Posterior cingulate gyrus (tissue), 11 donors: Measurements from ENCODE around the gene MACROD2.
"Not testable (repeated sequence)": the region's sequence is repeated elsewhere in the genome, so short reads cannot be mapped to it uniquely, and the experiment has no call there.

Experiments
- DNase-seq, 10 donors: peaks; one replicate each; pipeline versions ENCODE4 v3.0.0 to v3.0.0-alpha.2; 2020 to 2021; ENCODE audit warnings: mixed read lengths in 3 of 10
- intact Hi-C: fragments of 100-400 bp; cut with DNase I; formaldehyde crosslinking; loops from one replicate; pipeline ENCODE4 v1.15.1; 2023

Gene MACROD2

DNA sequence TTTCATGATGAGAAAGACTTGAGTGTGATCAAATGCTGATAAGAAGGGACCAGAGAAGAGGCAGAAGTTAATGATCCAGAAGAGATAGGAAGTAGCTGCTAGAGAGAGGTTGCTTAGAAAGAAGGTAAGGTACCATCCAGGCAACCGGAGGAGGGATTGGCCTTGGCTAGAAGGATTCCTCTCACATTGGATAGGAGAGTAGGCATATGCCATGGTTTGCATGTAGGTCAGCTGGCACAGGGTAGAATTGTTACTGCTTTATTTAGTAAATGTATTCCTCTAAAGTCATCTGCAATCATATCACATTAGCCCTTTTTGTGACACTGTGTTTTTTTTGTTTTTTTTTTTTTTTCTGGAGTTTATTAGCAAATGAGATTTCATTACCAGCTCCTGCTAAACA lies 923.0 kb downstream of the MACROD2 start:
- DNase-seq, result no peak
- intact Hi-C loops, result no loop called here

DNA sequence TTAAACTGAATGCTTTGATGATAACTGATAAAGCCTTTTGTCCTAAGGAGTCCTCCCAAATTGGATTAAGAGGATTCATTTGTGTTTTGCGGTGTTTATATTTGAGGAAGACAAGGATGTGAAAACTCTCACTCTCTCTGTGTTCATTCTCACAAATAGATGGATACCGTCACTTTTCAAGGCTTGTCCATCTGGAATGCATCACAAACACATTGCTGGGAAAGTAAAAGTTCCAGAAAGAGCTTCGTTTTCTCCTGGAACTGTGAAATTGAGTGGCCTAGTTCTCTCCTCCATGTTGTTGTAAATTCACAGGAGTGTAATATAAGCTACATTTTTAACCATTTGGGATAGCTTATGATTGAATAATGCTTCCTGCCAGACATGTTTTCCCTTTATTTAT lies 923.7 kb downstream of the MACROD2 start:
- intact Hi-C loops, result no loop called here
- DNase-seq, result no peak

DNA sequence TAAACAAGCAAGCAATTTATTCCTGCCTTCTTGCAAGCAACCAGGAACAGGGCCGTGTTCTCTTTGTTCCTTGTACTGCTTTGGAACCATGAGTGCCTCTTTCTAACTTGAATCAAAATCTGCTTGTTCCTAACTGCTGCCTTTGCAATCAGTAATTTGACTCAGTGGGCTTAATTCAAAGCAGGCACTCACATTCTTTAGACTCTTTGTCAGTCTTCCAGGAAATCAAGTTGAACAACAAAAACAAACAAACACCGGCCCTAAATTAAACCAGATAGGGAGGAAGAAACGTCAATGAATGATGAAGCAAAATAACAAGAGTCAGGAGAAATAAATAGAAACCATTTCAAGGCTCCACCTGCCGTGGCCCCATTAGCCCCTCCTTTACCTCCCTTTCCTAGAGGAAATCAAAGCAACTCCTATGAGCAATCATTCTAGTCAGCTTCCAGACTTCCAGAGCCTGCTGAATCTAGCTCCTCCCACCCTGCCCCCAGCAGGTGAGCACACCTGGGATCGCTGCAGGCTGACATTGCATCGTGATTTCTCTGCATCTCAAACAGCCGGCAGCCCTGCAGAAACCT lies 924.3 kb downstream of the MACROD2 start:
- no peak for DNase-seq
- intact Hi-C loops, result no loop called here

DNA sequence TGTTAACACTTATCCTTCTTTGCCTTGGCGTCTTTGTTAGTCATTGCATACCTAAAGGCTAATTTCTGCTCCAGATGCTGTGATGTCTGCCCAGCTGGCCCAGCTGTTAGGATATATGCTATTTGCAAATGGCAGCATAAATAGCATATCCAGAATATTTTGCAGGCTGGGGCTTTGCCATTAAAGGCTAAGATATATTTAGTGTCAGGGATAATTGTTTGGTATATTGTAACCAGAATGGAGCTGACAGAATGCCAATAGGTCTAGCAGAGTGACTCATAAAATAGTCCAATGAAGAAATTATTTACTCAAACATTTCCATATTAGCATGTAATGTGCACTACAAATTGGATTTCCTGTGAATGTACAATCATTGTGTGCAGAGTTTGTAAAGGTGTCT lies 926.2 kb downstream of the MACROD2 start:
- no peak for DNase-seq
- intact Hi-C loops, result no loop called here

DNA sequence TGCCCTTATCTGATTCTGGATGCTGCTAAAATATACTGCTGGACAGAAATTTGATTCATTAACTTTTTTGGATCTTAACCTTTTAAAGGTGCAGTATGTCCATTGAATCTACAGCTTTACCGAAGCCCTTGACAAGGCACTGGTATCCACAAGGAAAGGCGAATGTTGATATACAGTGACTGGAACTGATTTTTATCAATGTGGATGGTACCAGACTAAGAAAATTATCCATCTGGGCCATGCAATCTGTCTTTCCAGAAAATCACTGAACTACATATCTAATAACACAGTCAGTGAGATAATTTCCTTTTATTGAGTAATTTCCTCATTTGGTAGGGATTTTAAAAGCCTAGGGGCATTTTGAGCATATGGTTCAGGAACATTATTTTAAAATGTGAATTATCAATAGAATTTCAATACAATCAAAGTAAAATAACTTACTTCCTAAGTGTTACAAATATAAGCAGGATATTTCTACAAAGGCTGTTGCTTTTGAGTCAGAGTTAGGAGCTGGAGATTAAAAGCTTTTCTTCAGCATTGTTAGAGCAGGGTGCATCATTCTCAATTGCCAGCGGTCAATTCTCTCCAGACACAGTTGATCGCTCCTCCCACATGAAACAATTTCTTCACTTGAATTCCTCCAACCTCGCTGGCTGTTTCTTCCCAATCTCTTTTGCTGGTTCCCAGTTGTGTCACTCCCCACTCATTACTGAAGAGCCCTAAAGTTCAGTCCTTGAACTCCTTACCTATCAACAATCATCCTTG lies 927.4 kb downstream of the MACROD2 start:
- no peak for DNase-seq
- intact Hi-C loops, result no loop called here

GRCh38 chr20:14924433-14924832 lies 929.1 kb downstream of the MACROD2 start:
- no peak for DNase-seq
- intact Hi-C loops, result no loop called here

- intact Hi-C loops, result no loop called here
- DNase-seq, result no peak
These were observed 930.0 kb downstream of the MACROD2 start for GRCh38 chr20:14925300-14925699.

GRCh38 chr20:14926436-14926835 lies 931.1 kb downstream of the MACROD2 start:
- intact Hi-C loops, DNase-seq: not testable (repeated sequence)

GRCh38 chr20:14928083-14928482 lies 932.8 kb downstream of the MACROD2 start:
- DNase-seq, result no peak
- intact Hi-C loops, result no loop called here

GRCh38 chr20:14929388-14929787 lies 934.1 kb downstream of the MACROD2 start:
- DNase-seq, result no peak
- intact Hi-C loops, result no loop called here

DNA sequence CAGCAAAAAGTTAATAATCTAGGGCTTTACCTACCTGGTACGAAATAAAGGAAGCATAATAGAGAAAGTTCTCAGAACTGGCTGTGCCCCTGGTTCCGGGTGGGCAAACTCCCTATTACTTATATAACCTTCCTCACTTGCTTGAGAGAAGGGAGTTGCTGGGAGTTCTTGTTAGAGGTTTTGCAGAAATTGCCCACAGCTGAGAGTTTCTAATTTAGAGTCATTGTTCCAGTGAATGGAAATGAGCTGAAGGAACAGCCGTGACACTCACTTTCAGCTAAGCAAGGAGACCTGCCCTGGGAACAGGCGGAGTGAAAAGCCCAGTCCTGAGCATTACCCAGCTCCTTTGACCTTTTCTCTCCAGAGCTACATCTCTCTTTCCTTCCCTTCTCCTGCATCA lies 936.7 kb downstream of the MACROD2 start:
- intact Hi-C loops, result no loop called here

DNA sequence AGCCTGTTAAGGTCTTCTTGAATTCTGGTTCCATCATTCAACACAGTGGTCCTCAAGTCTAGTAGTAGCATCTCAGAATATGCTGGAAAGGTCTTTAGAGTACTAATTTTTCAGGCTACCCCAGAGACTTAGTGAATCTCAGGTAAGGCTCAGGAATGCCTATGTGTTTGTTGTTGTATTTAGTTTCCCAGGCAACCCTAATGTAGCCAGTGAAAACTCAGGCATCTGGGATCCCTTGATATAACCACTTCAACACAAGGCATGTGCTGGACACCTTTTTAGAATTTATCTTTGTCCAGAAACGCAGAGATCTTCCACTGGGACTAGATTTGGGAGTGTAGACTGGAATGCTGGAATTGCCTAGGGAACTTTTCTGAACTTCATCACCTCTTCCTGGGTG lies 940.0 kb downstream of the MACROD2 start:
- intact Hi-C loops, result no loop called here
- DNase-seq, result no peak

More for the DNA sequence above, 936.7 kb downstream of the MACROD2 start:
- no peak for DNase-seq

DNA sequence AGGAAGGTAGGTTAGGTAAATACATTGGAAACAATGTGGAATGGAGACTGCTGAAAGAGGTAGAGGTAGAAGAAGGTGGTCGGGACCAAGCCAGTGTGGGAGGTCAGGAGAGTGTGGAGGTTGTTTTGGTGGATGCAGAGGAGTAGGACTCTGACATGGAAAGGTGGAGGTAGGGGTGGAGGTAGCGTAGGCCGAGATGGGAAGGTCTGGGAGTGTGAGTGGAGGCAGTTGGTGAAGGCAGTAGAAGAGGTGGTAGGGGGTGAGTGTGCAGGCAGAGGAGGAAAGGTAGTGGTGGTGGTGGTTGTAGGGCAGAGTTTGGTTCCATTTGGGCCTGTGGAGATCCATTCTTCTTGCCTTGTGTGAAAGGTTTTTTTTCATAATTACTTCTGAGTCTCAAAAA lies 941.7 kb downstream of the MACROD2 start:
- intact Hi-C loops, result no loop called here
- no peak for DNase-seq

DNA sequence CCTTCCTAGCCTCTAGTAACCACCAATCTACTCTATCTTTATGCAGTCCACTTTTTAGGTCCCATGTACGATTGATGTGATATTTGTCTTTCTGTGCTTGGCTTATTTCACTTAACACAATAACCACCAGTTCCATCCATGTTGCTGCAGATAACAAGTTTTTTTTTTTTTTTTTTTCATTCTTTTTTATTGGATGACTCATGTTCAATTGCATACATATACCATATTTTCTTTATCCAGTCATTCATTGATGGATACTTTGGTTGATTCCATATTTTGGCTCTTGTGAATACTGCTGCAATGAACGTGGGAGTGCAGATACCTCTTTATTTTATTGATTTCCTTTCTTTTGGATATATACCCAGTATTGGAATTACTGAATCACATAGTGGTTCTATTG lies 942.5 kb downstream of the MACROD2 start:
- intact Hi-C loops, result no loop called here
- no peak for DNase-seq

DNA sequence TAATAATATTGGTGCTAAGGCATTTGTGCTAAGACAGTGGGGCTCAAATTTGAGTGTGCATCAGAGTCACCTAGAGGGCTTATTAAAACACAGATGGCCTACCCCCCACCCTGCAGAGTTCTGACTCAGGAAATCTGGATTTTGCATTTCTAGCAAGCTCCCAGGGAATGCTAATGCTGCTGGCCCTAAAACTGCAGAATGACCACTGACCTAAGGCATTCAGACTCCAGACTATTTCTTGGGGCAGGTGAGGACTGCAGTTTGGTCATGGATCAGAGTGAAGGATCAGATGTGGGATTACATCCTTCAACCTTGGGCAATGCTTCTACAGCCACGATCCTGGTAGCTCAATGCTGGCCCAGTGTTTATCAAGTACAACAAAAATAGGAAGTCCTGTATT lies 952.2 kb downstream of the MACROD2 start:
- intact Hi-C loops, result loop anchor here (10.0 kb wide), 1 partner anchor 613 kb away; the partner anchor contains the start of gene FLRT3
- no peak for DNase-seq

GRCh38 chr20:14947946-14948345 lies 952.6 kb downstream of the MACROD2 start:
- intact Hi-C loops, result loop anchor here (10.0 kb wide), 1 partner anchor 613 kb away; the partner anchor contains the start of gene FLRT3
- DNase-seq, result no peak

- intact Hi-C loops, result loop anchor here (10.0 kb wide), 1 partner anchor 614 kb away; the partner anchor contains the start of gene FLRT3
- DNase-seq, result no peak
These were observed 953.1 kb downstream of the MACROD2 start for GRCh38 chr20:14948416-14948815.

DNA sequence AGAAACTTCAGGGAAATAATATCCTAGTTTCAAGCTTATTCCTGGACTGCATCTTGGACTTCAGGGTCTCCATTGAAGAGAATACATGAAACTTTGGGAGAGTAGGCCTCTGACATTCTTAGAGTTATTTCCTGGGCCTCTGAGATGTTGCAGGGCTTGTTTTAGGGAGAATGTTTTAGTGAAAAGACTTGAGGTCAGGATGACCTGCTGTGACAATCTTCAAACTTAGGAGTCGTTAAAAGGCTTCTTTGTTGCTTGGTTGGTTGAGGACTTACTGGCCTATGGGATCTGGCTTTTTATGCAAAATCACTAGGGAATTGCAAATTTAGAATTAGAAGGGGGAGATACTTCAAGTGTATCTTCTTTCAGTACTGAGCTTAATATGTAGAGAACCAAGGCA lies 955.3 kb downstream of the MACROD2 start:
- DNase-seq, result no peak
- intact Hi-C loops, result no loop called here

GRCh38 chr20:14951105-14951504 lies 955.8 kb downstream of the MACROD2 start:
- intact Hi-C loops, result no loop called here
- DNase-seq, result no peak

DNA sequence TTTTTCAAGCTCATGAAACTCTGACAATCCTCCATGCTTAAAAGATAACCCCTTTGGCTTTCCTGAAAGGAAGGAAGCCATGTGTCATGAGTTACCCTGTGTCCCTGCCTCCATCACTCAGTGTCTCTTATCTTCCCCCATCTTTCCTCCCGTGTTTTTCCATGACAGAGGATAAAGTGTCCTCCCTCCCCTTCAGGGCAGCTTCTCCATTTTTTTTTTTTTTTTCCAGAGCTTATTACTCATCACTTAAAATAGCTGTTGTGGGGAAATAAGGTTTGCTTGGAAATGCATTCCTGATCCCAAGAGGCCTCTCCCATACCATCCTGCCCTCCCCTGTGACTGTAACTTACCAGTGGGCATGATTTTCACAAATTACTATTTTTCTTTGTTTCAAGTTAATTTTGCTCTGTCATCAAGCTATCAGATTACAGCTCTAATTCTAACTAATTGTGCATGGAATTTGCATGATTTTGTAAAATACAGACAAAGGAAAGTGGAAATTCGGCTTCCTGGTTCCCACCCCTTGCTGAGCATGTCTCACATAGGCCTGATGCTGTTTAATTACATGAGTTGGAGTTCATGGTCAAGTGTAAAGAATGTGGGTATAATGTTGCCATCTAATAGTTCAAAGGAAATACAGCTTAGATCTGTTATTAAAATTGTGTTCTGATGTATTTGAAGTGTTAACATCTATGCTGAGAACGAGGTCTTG lies 956.5 kb downstream of the MACROD2 start:
- intact Hi-C loops, result no loop called here
- DNase-seq, result no peak

GRCh38 chr20:14953736-14954135 lies 958.4 kb downstream of the MACROD2 start:
- DNase-seq, result no peak
- intact Hi-C loops, result no loop called here

DNA sequence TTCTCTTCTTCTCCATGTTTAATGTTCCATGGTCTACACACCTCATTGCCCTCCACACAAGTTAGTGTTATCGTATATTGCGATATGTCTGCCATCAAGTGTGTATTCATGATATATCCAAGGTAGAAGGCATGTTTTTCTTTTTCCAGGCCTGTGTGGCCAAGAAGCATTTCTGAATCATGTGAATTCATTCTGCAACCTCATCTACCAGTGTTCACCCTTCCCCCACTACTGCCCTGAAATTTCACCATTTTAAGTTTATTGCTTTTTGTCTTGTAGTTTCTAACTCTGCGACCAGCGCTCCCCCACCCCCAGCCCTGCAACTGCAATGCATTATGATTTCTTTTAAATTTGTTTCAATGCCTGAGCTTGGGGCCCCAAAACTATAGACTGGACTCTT lies 960.1 kb downstream of the MACROD2 start:
- no peak for DNase-seq
- intact Hi-C loops, result no loop called here
